Brain pericyte (primary cell): Measurements from ENCODE around the gene MBNL1.

ENCODE experiments used
- DNase-seq: peaks from one replicate; pipeline ENCODE4 v3.0.0-alpha.2; 2012; ENCODE audit warnings: low read depth, low spot score

MBNL1 gene

DNA sequence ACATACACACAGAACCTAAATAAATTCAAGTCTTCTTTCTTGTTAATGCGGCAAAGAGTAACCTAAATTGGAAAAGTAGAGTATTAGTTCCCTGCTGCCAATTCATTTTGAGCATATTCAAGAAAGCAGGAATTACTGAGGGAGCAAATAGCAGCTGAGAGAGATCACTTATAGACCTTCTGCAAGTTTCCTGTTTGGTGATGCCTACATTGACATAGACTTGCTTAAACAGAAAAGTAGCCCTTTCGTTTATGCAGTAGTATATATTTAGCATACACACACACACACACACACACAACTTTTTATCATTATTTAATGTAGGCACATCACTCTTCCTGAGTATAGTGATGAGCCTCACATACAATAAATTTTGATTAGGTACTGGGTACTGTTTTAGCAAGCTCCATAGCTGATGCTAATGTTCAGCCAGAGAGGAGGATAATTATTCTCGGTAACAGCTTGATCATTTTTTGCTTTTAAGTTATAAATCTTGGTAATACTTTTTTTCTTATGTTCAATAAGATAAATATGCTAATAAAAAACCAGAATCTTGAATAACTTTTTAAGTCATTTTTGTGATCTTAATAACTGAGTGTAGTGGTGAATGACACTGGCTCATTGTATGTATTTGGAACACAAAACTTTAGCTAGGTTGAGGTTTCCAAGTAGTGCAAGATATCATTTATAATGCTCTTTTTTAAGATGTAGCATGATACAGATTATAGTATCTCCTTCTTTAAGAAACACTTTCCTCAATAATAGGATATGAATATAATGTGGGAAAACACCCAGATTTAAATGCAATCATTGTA is 174.7 kb downstream of the MBNL1 start:
- DNase-seq: no peak

DNA sequence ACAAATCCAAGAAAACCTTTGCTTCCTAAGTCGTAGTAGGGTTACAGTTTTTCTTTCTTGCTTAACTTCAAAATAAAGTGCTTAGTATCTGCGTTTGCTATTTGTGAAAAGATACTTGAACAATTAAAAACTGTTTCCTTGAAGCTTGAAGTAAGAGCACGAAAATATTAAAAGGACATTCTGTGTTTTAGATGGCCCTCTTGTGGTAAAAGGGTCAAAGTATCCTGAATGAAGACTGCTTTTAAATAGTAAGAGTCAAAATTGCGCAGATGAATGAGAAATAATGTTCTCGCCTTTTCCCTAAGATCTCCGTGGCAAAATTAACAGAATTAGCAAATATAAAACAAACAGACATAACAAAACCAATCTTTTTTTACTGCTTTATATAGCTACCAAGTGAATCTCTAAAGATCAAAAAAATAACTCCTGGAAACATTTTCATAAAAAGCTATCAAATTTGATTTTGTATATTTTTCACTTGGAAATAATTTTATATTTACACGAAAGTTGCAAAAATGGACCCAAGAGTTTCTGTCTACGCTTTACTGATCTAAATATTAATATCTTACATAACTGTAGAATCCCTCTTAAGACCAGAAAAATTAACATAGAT is 175.4 kb downstream of the MBNL1 start:
- DNase-seq: peak; percentile 27

DNA sequence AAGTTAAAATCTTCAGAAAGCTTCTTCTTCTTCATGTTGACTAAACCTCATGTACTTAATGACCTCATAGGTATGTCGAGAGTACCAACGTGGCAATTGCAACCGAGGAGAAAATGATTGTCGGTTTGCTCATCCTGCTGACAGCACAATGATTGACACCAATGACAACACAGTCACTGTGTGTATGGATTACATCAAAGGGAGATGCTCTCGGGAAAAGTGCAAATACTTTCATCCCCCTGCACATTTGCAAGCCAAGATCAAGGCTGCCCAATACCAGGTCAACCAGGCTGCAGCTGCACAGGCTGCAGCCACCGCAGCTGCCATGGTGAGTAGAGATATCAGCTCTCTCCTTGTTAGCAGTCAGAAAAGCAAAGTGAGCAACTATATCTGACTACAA is 176.5 kb downstream of the MBNL1 start:
- no peak for DNase-seq

DNA sequence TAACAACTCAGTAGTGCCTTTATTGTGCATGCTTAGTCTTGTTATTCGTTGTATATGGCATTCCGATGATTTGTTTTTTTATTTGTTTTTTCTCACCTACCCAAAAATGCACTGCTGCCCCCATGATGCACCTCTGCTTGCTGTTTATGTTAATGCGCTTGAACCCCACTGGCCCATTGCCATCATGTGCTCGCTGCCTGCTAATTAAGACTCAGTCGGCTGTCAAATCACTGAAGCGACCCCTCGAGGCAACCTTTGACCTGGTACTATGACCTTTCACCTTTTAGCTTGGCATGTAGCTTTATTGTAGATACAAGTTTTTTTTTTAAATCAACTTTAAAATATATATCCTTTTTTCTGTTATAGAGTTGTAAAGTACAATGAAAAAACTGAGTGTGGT is 177.8 kb downstream of the MBNL1 start:
- no peak for DNase-seq

DNA sequence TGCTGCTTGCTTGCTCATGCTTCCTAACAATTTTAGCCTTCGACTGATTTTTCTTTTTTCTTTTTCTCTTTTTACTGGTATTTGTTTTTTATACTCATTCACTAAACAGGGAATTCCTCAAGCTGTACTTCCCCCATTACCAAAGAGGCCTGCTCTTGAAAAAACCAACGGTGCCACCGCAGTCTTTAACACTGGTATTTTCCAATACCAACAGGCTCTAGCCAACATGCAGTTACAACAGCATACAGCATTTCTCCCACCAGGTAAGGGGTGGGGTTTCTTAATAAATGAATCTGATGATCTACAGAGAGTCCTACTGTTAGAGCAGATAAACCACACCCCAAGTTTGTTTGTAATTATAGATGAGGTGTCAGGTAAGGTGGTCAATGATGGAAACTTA is 178.8 kb downstream of the MBNL1 start:
- no peak for DNase-seq

DNA sequence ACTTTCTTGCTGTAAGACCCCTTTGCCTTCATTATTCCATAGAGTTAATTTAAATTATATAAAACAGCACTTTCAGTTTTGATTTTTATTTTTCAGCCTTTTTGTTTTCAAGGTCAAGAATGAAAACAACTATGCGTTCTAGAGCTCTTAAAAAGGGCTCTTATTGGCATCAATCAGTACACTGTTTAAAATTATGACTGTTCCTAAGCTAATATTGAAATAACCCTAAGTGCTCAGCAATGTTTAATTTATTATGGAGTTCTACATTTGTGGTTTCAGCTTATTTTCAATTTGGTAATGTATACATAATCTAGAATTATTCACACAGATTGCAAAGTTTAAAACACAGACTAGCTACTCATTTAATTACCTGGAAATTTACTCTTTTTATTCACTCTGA is 179.4 kb downstream of the MBNL1 start:
- no peak for DNase-seq

DNA sequence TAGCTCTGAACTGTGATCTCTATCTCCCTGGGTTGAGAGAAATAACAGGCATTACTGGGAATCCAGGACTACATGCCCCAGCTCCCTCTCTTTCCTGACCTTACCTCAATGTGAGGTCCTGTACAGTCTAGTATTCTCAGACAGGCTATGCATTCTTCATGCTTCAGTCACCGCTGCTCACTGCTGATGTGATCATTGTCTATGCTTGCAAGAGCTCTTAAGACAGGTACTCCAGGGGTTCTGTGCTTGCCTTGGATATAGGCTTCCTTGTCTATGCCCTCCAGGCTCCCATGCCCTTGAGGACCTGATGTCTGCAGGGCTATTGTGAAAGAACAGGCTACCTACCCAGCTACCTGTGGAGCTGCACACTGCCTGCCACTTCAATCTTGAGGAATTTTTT is 183.6 kb downstream of the MBNL1 start:
- no peak for DNase-seq

DNA sequence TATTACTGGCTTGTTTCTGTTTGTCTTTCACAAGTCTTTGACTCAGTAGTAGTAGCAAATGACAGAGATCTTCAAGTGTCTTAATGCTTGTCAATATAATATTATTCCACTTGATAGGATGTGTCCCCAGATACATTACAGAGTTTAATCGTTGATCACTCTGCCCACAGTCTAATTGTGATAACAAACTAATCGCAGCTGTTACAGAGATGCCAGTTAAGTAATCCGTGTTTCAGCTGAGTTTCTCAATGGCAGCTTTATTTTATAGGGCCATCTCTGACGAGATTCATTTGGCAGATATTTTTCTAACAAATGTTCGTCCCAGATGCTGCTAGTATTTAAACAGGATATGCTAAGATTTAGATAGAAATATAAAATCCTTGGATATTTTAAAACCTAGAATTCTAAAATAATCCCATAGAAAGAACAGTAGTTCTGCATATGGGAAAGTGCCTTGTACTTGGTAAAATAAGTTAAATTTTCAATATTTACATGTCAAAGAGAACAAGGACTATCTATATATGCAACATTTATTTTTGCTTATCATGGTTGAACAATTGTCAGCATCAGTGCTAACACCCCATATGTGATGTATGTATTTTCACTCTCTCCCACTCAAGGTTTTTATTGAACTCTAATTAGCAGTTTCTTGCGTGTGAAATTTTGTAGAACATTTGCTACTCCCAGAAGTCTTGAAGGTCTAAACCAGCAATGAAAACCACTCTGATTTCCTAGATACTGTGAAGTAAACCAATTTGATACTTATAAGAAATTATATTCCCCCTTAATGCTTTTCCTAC is 185.5 kb downstream of the MBNL1 start:
- DNase-seq: no peak

DNA sequence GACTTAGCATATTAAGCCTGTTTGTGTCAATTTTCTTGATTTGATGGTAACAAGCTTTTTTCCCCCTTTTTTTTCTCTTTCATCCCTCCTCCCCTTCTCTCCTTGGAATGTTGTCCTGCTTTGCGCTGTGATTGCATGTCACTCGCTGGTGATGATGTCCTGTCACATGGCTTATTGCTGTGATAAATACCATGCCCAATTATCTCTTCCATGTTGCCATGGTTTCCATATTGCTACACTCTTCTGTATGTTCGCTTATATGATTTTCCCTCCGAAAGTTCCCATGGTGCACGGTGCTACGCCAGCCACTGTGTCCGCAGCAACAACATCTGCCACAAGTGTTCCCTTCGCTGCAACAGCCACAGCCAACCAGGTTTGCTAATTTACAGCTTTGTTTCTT is 187.3 kb downstream of the MBNL1 start:
- DNase-seq: no peak

DNA sequence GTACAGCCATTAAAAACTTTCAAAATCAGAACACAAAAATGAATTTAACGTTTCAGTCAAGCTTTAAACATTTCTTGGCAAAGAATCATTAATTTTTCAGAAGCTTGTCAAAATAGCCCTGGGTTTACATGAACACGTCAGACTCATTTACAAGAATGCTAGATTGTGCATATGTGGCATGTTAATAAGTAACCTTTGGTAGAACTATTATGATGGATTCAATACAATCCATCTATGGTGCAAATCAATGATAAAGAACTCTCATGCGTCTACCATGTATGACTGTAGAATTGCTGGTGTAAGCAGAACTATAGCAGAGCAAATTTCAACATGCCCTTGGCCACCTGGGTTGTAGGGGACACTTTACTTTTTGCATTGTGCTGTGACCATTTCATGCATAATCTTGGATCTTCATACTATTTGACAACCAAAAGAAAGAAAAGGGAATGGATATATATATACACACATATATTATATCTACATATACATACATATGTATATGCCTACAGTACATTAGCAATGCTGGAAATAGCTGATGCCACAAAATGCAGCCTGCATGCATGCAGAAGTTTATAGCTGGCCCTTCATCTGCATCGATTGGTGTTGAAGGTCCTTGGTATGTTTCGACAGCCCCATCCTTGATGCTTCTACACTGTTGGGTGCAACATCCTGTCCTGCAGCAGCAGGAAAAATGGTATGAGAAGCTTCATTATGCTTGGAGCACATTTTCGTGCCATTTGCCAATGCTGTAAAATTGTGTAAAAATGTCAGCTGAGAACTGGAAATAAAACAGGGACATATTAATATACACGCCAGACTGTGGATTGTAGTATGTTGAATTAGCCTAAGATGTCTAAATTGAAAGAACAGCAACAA is 189.0 kb downstream of the MBNL1 start:
- DNase-seq: no peak

DNA sequence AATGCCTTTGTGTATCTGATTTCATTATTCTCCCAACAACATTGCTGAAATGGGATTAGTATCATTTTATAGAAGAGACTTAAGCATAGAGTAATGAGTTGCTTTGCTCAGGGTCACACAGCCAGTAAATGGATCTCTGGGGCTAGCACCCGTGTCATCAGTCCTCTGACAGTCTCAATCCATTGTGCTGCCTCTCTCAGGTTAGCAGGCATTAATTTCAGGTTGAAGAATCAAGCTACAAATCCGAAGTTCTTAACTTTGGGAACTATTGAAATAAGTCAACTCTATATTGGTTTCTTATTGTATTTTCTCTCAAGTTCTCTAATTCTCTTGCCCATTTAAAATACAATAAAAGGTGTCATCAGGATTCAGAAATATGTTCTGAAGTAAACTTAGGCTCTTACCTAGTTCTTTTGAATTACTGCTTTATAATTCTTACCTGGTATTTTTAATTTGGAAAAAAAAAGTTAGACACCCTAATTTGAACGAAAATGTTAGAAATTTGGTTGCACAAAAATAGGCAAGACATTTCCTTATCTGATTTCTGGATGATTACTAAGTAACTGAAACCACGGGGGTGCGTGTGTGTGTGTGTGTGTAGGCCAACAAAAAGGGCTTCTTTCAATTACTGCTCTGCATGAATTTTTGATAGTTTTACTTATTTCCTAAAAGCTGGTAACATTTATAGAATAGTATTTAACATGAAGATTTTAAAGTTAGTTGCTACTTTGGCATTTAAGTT is 189.8 kb downstream of the MBNL1 start:
- DNase-seq: no peak

DNA sequence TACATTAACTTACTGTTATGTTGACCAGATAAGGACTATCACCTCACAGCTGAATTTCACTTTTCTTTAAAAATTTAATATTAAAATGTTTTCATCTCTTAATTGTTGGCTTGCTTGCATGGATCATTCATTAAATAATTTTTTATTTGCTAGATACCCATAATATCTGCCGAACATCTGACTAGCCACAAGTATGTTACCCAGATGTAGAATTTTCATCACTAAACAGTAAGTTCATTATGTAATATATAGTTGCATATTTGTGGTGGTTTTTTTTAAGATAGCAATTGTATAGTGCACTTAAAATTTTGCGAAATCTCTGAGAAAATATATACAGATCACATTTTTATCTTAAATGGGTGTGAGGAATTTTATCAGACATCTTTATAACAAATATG is 190.4 kb downstream of the MBNL1 start:
- DNase-seq: no peak

DNA sequence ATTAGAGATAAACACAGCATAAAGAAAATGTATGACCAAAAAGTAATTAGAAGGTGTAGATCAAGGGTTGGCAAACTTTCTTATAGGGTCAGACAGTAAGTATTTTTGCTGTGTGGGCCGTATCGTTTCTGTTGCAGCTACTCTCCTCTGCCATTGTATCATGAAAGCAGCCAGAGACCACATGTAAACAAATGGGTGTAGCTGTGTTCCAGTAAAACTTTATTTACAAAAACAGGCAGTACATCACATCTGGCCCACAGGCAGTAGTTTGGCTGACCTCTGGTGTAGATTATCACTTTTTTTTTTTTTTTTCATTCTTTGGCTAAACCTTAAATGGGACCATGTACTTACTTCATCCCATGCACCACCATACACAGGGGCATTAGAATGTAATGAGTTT is 190.8 kb downstream of the MBNL1 start:
- DNase-seq: no peak

DNA sequence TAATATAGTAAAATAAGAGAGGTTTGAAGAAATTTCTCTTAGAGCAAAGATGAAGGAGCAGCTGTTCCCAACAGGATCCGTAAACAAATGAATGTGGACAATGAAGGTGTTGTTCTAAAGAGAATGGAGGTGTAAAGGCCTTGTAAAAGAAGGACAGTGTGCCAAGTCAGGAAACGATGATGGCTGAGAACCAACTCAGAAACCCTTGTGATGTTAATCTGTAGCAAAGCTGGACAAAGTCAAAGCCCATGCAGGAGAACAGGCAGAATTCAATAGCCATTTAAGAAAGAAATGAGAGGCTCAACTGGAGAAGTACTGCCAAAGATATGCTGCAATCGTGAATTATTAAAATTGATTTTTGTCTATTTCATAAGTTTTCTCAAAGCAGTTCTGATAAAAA is 192.2 kb downstream of the MBNL1 start:
- DNase-seq: no peak

DNA sequence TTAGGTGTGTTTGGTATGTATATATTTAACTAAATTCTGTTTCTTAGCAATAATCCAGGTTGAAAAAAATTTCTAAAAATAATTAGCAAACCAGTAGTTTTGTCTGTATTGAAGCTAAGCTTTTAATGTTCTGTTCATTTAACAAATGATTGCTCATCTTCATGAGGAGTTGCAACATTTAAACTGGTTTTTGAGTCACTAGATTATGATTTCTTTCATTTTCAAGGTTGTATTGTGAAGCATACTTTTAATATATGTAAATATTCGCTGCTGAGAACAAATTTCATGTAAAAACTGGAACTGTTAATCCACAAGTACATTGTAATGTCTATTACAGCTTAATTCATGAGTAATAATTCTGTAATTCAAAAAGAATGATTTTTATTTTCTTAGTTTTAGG is 192.7 kb downstream of the MBNL1 start:
- no peak for DNase-seq

DNA sequence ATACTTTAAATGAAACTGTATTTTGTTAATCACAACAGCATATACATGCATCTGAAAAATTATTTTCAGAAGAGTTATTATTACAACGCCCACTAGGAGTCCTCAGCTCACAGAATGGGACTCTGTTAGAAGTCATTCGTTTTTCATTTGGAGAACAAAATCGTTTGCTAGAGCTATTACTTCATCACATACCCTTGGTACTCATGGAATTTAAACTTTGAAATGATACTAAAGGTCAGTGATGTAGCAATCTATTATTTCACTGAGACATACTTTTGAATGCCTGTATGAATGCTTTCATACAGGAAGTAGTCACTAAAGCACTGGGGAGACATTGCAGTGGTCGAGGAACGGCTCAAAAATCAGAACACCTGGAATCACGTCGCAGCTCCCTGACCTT is 198.1 kb downstream of the MBNL1 start:
- DNase-seq: no peak

DNA sequence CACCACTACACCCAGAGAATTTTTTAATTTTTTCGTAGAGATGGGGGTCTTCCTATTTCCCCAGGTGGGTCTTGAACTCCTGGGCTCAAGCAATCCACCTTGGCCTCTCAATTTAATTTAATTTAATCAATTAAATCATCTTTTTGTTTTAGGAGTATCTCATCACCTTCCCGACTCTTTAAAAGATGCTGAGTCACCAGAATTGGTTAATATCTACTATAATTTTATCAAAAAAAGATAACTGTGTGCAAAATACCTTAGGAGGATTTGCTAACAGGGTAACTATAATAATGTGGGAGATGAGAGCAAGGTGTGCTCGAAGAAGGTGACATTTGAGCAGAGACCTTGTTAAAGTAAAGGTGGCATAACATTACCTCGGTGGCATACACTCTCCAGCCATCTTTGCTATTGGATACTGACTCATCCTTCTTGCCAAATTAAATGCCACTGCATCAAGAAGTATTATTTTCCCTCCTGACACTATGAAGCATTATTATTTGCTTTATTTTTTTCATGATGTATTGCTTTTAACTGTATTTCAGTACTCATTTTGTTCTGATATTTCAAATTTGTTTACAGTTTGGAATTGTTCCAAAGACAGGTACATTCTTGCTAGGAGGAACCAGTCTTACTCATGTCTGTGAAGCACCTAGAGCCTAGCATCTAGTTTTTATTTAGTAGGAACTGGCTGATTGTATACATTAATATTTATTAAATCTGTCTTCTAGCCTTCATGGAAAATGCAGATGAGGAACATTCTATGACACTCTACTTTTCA is 200.7 kb downstream of the MBNL1 start:
- DNase-seq: no peak

DNA sequence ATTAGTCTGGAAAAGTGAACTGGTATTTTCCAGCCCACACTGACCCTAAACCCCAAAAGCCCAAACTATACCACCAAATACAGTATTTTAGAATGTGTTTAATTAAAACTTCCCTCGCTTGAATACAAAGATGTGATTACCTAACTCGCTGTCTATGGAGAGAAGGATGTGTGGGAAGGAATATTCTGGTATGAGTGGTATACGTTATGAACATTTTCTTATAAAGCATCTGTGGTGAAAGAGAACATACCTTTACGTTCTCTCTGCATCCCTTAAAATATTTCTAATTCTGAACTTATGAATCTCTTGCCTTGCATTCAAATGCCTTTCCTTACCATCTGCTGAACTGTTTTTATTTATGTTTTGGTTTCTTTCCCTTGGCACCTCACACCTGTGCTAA is 201.4 kb downstream of the MBNL1 start:
- DNase-seq: no peak

DNA sequence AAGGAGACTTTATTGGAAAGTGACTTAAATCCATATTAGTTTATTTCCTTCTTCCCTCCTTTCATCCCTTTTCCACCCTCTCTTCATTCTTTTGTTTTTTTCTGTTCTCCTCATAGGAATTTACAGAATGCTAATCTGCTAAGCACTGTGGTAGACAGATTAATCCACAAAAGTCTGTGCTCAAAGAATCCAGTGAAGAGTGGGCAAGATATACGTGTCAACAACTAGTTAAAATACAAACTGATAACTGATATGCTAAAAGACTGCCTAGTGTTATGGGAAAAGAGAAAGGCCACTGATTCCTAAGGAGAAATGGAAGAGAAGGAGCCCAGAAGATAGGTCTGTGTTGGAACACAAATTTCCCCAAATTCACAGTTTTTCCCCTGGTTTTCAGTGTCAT is 202.2 kb downstream of the MBNL1 start:
- DNase-seq: no peak
